Esophagus squamous epithelium (tissue), 4 donors: ENCODE measurements around the gene MINDY3.

ENCODE experiments used
- POLR2A ChIP-seq, 4 donors: fragments of 450-650 bp; IDR thresholded peaks; one replicate each; pipeline ENCODE4 v1.6.1; 2017; ENCODE audit warnings: antibody characterized with exemption in 4 of 4, mild to moderate bottlenecking in 4 of 4, moderate library complexity in 3 of 4
- TF ChIP-seq, protein P1 (sequence below), 6 experiments: fragments of 450-650 bp in 4 of 6; fragments of 200-600 bp in 2 of 6; sonication (generic) in 2 of 6; IDR thresholded peaks; one replicate each; pipeline ENCODE4 v1.5.1; 2016 to 2019; ENCODE audit warnings: antibody characterized with exemption in 6 of 6, mild to moderate bottlenecking in 4 of 6, moderate library complexity in 4 of 6

- TF ChIP-seq, protein P1, sequence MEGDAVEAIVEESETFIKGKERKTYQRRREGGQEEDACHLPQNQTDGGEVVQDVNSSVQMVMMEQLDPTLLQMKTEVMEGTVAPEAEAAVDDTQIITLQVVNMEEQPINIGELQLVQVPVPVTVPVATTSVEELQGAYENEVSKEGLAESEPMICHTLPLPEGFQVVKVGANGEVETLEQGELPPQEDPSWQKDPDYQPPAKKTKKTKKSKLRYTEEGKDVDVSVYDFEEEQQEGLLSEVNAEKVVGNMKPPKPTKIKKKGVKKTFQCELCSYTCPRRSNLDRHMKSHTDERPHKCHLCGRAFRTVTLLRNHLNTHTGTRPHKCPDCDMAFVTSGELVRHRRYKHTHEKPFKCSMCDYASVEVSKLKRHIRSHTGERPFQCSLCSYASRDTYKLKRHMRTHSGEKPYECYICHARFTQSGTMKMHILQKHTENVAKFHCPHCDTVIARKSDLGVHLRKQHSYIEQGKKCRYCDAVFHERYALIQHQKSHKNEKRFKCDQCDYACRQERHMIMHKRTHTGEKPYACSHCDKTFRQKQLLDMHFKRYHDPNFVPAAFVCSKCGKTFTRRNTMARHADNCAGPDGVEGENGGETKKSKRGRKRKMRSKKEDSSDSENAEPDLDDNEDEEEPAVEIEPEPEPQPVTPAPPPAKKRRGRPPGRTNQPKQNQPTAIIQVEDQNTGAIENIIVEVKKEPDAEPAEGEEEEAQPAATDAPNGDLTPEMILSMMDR (IDR thresholded peaks at IDR 0.05) = no peak
- no peak for TF ChIP-seq POLR2A (IDR thresholded peaks at IDR 0.05)
These were observed 800 bp downstream of the MINDY3 start for GRCh38 chr10:15859509-15859905.
